ENCODE measurements around the gene PLA2G4A.
"Not testable (repeated sequence)": the region's sequence is repeated elsewhere in the genome, so short reads cannot be mapped to it uniquely, and the experiment has no call there.

PLA2G4A gene

GRCh38 chr1:186900539-186901237 lies 71.9 kb downstream of the PLA2G4A start:
- Mint-ChIP-seq H3K36me3 (ENCODE audit: low read depth) (no peaks in the 10 kb centered on the region), H3K9me3 (no peaks in the 10 kb centered on the region), H3K27me3 (ENCODE audit: low read depth) (no peaks in the 10 kb centered on the region), H3K27ac (no peak overlapping the region), H3K4me1 (ENCODE audit: low read depth) (no peaks in the 10 kb centered on the region), H3K4me3 (no peak overlapping the region)

GRCh38 chr1:186901631-186902030 lies 72.9 kb downstream of the PLA2G4A start:
- no peaks in the 10 kb centered on the region for H3K9me3 Mint-ChIP-seq
- no peaks in the 10 kb centered on the region for H3K27me3 Mint-ChIP-seq (ENCODE audit: low read depth)
- H3K4me3 Mint-ChIP-seq = no peak overlapping the region
- H3K27ac Mint-ChIP-seq = no peak overlapping the region
- no peaks in the 10 kb centered on the region for H3K4me1 Mint-ChIP-seq (ENCODE audit: low read depth)
- no peaks in the 10 kb centered on the region for H3K36me3 Mint-ChIP-seq (ENCODE audit: low read depth)

GRCh38 chr1:186903374-186904136 lies 74.8 kb downstream of the PLA2G4A start:
- Mint-ChIP-seq H3K27ac (no peak overlapping the region), H3K9me3 (no peaks in the 10 kb centered on the region), H3K27me3 (ENCODE audit: low read depth) (no peaks in the 10 kb centered on the region), H3K4me1 (ENCODE audit: low read depth) (no peaks in the 10 kb centered on the region), H3K36me3 (ENCODE audit: low read depth) (no peaks in the 10 kb centered on the region), H3K4me3 (no peak overlapping the region)

- H3K4me1 Mint-ChIP-seq (ENCODE audit: low read depth) = no peaks in the 10 kb centered on the region
- no peaks in the 10 kb centered on the region for H3K36me3 Mint-ChIP-seq (ENCODE audit: low read depth)
- H3K27ac Mint-ChIP-seq = no peak overlapping the region
- no peaks in the 10 kb centered on the region for H3K9me3 Mint-ChIP-seq
- H3K27me3 Mint-ChIP-seq (ENCODE audit: low read depth) = no peaks in the 10 kb centered on the region
- no peak overlapping the region for H3K4me3 Mint-ChIP-seq
Observed at GRCh38 chr1:186904361-186904760, 75.6 kb downstream of the PLA2G4A start.

GRCh38 chr1:186905561-186905960 lies 76.8 kb downstream of the PLA2G4A start:
- Mint-ChIP-seq H3K4me3 (no peak overlapping the region), H3K9me3 (no peaks in the 10 kb centered on the region), H3K36me3 (ENCODE audit: low read depth) (no peaks in the 10 kb centered on the region), H3K4me1 (ENCODE audit: low read depth) (no peaks in the 10 kb centered on the region), H3K27ac (no peak overlapping the region), H3K27me3 (ENCODE audit: low read depth) (no peaks in the 10 kb centered on the region)

- Mint-ChIP-seq H3K4me1 (ENCODE audit: low read depth) (no peaks in the 10 kb centered on the region), H3K9me3 (no peaks in the 10 kb centered on the region), H3K4me3 (no peak overlapping the region), H3K27me3 (ENCODE audit: low read depth) (no peaks in the 10 kb centered on the region), H3K36me3 (ENCODE audit: low read depth) (no peaks in the 10 kb centered on the region), H3K27ac (no peak overlapping the region)
Observed at GRCh38 chr1:186915555-186915954, 86.8 kb downstream of the PLA2G4A start.

GRCh38 chr1:186917106-186917786 lies 88.5 kb downstream of the PLA2G4A start:
- H3K27me3 Mint-ChIP-seq (ENCODE audit: low read depth); H3K4me3 Mint-ChIP-seq; H3K9me3 Mint-ChIP-seq; H3K4me1 Mint-ChIP-seq (ENCODE audit: low read depth); H3K36me3 Mint-ChIP-seq (ENCODE audit: low read depth); H3K27ac Mint-ChIP-seq: not testable (repeated sequence)

- not testable (repeated sequence) for H3K27me3 Mint-ChIP-seq (ENCODE audit: low read depth); H3K4me3 Mint-ChIP-seq; H3K4me1 Mint-ChIP-seq (ENCODE audit: low read depth); H3K9me3 Mint-ChIP-seq; H3K27ac Mint-ChIP-seq; H3K36me3 Mint-ChIP-seq (ENCODE audit: low read depth)
Observed at GRCh38 chr1:186921386-186921785, 92.6 kb downstream of the PLA2G4A start.

- H3K36me3 Mint-ChIP-seq (ENCODE audit: low read depth); H3K4me1 Mint-ChIP-seq (ENCODE audit: low read depth); H3K9me3 Mint-ChIP-seq; H3K4me3 Mint-ChIP-seq; H3K27me3 Mint-ChIP-seq (ENCODE audit: low read depth); H3K27ac Mint-ChIP-seq: not testable (repeated sequence)
Observed at GRCh38 chr1:186922814-186923213, 94.1 kb downstream of the PLA2G4A start.

- no peaks in the 10 kb centered on the region for H3K9me3 Mint-ChIP-seq
- no peak overlapping the region for H3K27ac Mint-ChIP-seq
- no peaks in the 10 kb centered on the region for H3K4me1 Mint-ChIP-seq (ENCODE audit: low read depth)
- no peaks in the 10 kb centered on the region for H3K36me3 Mint-ChIP-seq (ENCODE audit: low read depth)
- H3K4me3 Mint-ChIP-seq = no peak overlapping the region
- no peaks in the 10 kb centered on the region for H3K27me3 Mint-ChIP-seq (ENCODE audit: low read depth)
Observed at GRCh38 chr1:186923486-186923885, 94.7 kb downstream of the PLA2G4A start.

GRCh38 chr1:186925881-186926669 lies 97.3 kb downstream of the PLA2G4A start:
- Mint-ChIP-seq H3K27me3 (ENCODE audit: low read depth) (no peaks in the 10 kb centered on the region), H3K4me3 (no peak overlapping the region), H3K36me3 (ENCODE audit: low read depth) (no peaks in the 10 kb centered on the region), H3K4me1 (ENCODE audit: low read depth) (no peaks in the 10 kb centered on the region), H3K27ac (no peak overlapping the region), H3K9me3 (no peaks in the 10 kb centered on the region)

- Mint-ChIP-seq H3K27ac (no peak overlapping the region), H3K9me3 (no peaks in the 10 kb centered on the region), H3K27me3 (ENCODE audit: low read depth) (no peaks in the 10 kb centered on the region), H3K4me3 (no peak overlapping the region), H3K4me1 (ENCODE audit: low read depth) (no peaks in the 10 kb centered on the region), H3K36me3 (ENCODE audit: low read depth) (no peaks in the 10 kb centered on the region)
Observed at GRCh38 chr1:186927884-186928283, 99.1 kb downstream of the PLA2G4A start.

GRCh38 chr1:186930238-186930637 lies 101.5 kb downstream of the PLA2G4A start:
- Mint-ChIP-seq H3K4me1 (ENCODE audit: low read depth) (no peaks in the 10 kb centered on the region), H3K9me3 (no peaks in the 10 kb centered on the region), H3K36me3 (ENCODE audit: low read depth) (no peaks in the 10 kb centered on the region), H3K4me3 (no peak overlapping the region), H3K27me3 (ENCODE audit: low read depth) (no peaks in the 10 kb centered on the region), H3K27ac (no peak overlapping the region)

- H3K36me3 Mint-ChIP-seq (ENCODE audit: low read depth) = no peaks in the 10 kb centered on the region
- no peaks in the 10 kb centered on the region for H3K27me3 Mint-ChIP-seq (ENCODE audit: low read depth)
- no peaks in the 10 kb centered on the region for H3K9me3 Mint-ChIP-seq
- H3K4me3 Mint-ChIP-seq = no peak overlapping the region
- no peak overlapping the region for H3K27ac Mint-ChIP-seq
- H3K4me1 Mint-ChIP-seq (ENCODE audit: low read depth) = no peaks in the 10 kb centered on the region
Observed at GRCh38 chr1:186937016-186937670, 108.4 kb downstream of the PLA2G4A start.
